Measurements from ENCODE around the gene CDSN. TPM values are rescaled to one million over a fixed set of nuclear protein-coding genes. Genes with fewer than 3 reads are reported as not detected.
"Not testable (repeated sequence)": the region's sequence is repeated elsewhere in the genome, so short reads cannot be mapped to it uniquely, and the experiment has no call there.

Gene CDSN
- total RNA-seq: under 1 TPM in 2 of 4 donors, not detected in 2; 0.14 to 0.17 TPM
- 0.11 TPM for polyA plus RNA-seq
- long read RNA-seq, donor 1: 0 reads
- long read RNA-seq, donor 2: 0 reads
- long read RNA-seq, donor 3: 0 reads
- long read RNA-seq, donor 4: 0 reads

GRCh38 chr6:31120151-31120915 is at the start of gene CDSN:
CDSN (minus strand) TSS chr6:31120446; CDS start chr6:31120419, 27 bp downstream.
- Histone ChIP-seq H3K27ac (ENCODE audit: low read length) (no peak within 1 kb of the TSS), H3K27me3 (ENCODE audit: control insufficient read depth, insufficient read depth) (no peaks in the 10 kb centered on the region), H3K4me1 (ENCODE audit: control insufficient read depth, insufficient read depth, low read length) (peaks cover 13% of the 10 kb centered on the region), H3K4me3 (ENCODE audit: low read length) (no peak within 1 kb of the TSS), H3K9me3 (ENCODE audit: control insufficient read depth, low read length) (no peaks in the 10 kb centered on the region)
- no peak for DNase-seq
- WGBS: 87% methylated on average over 26 of the region's 26 CpGs
- intact Hi-C loops (cut with DNase I): no loop called here
- no peak for ATAC-seq

DNA sequence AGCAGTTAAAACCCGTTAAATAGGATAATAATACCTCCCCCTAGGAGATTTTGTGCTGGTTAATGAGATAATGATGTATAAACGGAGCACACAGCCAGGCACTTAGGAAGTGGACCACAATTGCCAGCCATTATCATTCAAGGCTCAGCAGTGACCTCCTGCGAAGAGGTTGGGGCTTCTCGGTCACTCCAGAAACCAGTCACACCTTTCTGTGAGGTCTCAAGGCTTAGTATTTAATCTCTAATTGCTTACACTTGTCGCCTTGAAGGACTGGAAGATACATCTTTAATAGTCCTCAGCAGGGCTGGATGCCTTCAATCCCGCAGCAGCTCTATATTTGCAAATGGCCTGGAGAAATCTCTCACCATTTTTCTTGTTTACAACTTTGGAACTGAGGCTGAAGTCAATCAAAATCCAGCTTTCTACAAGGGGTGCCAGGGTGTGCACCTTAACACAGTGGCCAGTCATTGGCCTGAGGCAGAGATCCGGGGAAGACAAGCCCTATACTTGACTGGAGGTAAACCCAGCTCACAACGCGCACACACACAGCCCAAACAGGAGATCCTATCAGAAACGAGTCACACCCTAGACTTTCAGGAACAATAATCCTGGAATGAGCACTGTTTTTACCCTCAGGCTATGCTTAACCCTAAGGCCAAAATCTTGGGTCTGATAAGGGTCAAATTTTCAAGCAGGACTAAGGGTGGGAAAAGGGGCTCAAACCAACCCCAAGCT is 49.0 kb upstream of the CDSN start:
- Histone ChIP-seq H3K4me3 (ENCODE audit: low read length) (no peak overlapping the region), H3K9me3 (ENCODE audit: control insufficient read depth, low read length) (no peaks in the 10 kb centered on the region), H3K27ac (ENCODE audit: low read length) (no peak overlapping the region), H3K4me1 (ENCODE audit: control insufficient read depth, insufficient read depth, low read length) (no peaks in the 10 kb centered on the region), H3K27me3 (ENCODE audit: control insufficient read depth, insufficient read depth) (no peaks in the 10 kb centered on the region)
- 77% methylated on average over 10 of the region's 10 CpGs for WGBS
- no peak for DNase-seq
- peak in 1 of 2 donors; percentile 31 for ATAC-seq
- intact Hi-C loops (cut with DNase I): no loop called here

DNA sequence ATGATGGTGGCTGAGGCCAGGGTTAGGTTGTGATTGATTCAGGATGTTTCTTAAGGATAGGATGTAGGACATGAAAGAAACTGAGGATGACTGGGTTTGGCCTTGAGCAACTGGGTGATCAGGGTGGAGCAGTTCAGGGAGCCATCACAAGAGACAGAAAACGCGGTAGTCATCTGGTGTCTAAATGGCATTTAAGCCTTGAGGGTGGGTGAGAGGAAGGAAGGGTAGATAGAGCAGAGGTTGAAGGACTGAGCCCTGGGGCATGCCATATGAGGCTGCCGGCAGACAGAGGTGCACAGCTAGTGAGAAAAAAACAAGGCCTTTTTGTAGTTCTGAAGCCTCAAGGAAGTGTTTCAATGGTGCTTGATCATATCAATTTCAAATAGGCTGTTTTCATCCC is 48.4 kb upstream of the CDSN start:
- no peak overlapping the region for H3K27ac ChIP-seq (ENCODE audit: low read length)
- WGBS: 77% methylated on average over 3 of the region's 3 CpGs
- ATAC-seq: no peak
- intact Hi-C loops (cut with DNase I): no loop called here
- H3K27me3 ChIP-seq (ENCODE audit: control insufficient read depth, insufficient read depth): no peaks in the 10 kb centered on the region
- no peaks in the 10 kb centered on the region for H3K4me1 ChIP-seq (ENCODE audit: control insufficient read depth, insufficient read depth, low read length)
- DNase-seq: no peak
- no peak overlapping the region for H3K4me3 ChIP-seq (ENCODE audit: low read length)
- H3K9me3 ChIP-seq (ENCODE audit: control insufficient read depth, low read length): no peaks in the 10 kb centered on the region

GRCh38 chr6:31165986-31166385 is 45.7 kb upstream of the CDSN start:
- intact Hi-C loops (cut with DNase I): no loop called here
- Histone ChIP-seq H3K4me1 (ENCODE audit: control insufficient read depth, insufficient read depth, low read length) (no peaks in the 10 kb centered on the region), H3K9me3 (ENCODE audit: control insufficient read depth, low read length) (no peaks in the 10 kb centered on the region), H3K4me3 (ENCODE audit: low read length) (no peak overlapping the region), H3K27me3 (ENCODE audit: control insufficient read depth, insufficient read depth) (no peaks in the 10 kb centered on the region), H3K27ac (ENCODE audit: low read length) (no peak overlapping the region)
- DNase-seq (no peak), ATAC-seq (no peak)
- 75% methylated on average over 5 of the region's 5 CpGs for WGBS

DNA sequence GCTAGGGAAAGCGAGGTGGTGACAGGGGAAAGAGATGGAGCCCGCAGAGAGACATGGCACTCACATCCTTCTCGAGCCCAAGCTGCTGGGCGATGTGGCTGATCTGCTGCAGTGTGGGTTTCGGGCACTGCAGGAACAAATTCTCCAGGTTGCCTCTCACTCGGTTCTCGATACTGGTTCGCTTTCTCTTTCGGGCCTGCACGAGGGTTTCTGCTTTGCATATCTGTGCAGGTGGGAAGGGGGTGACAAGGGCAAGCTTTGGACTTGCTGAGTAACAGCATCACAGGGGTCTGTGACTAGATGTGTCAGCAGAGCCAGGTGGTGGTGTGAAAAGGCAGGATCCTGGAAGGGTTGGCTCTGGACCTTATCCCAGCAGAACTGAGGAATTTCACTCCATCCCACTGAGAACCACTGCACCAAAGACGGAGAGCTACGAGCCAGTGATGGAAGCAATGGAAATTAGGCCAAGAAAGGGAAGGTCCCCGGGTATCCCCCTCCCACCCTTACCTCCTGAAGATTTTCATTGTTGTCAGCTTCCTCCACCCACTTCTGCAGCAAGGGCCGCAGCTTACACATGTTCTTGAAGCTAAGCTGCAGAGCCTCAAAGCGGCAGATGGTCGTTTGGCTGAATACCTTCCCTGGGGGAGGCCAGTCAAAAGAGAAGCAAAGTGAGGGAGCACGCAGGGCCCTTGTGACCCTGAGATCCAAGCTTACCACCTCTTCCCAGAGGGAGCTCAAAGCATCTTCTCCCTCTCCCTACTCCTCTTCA is 45.0 kb upstream of the CDSN start:
- H3K27ac ChIP-seq (ENCODE audit: low read length); ATAC-seq; intact Hi-C loops (cut with DNase I); DNase-seq; H3K9me3 ChIP-seq (ENCODE audit: control insufficient read depth, low read length); H3K4me3 ChIP-seq (ENCODE audit: low read length); H3K27me3 ChIP-seq (ENCODE audit: control insufficient read depth, insufficient read depth); H3K4me1 ChIP-seq (ENCODE audit: control insufficient read depth, insufficient read depth, low read length): not testable (repeated sequence)
- WGBS: 75% methylated on average over 17 of the region's 17 CpGs

GRCh38 chr6:31164475-31165063 is 44.3 kb upstream of the CDSN start:
- H3K4me3 ChIP-seq (ENCODE audit: low read length); ATAC-seq; H3K9me3 ChIP-seq (ENCODE audit: control insufficient read depth, low read length); H3K27ac ChIP-seq (ENCODE audit: low read length); intact Hi-C loops (cut with DNase I); DNase-seq; H3K4me1 ChIP-seq (ENCODE audit: control insufficient read depth, insufficient read depth, low read length); H3K27me3 ChIP-seq (ENCODE audit: control insufficient read depth, insufficient read depth): not testable (repeated sequence)
- WGBS: 92% methylated on average over 7 of the region's 9 CpGs

- DNase-seq (no peak), ATAC-seq (no peak)
- Histone ChIP-seq H3K27me3 (ENCODE audit: control insufficient read depth, insufficient read depth) (no peaks in the 10 kb centered on the region), H3K9me3 (ENCODE audit: control insufficient read depth, low read length) (no peaks in the 10 kb centered on the region), H3K4me3 (ENCODE audit: low read length) (no peak overlapping the region), H3K27ac (ENCODE audit: low read length) (no peak overlapping the region), H3K4me1 (ENCODE audit: control insufficient read depth, insufficient read depth, low read length) (peaks cover 8% of the 10 kb centered on the region)
- intact Hi-C loops (cut with DNase I): no loop called here
Measured at GRCh38 chr6:31163922-31164321, 43.7 kb upstream of the CDSN start.

DNA sequence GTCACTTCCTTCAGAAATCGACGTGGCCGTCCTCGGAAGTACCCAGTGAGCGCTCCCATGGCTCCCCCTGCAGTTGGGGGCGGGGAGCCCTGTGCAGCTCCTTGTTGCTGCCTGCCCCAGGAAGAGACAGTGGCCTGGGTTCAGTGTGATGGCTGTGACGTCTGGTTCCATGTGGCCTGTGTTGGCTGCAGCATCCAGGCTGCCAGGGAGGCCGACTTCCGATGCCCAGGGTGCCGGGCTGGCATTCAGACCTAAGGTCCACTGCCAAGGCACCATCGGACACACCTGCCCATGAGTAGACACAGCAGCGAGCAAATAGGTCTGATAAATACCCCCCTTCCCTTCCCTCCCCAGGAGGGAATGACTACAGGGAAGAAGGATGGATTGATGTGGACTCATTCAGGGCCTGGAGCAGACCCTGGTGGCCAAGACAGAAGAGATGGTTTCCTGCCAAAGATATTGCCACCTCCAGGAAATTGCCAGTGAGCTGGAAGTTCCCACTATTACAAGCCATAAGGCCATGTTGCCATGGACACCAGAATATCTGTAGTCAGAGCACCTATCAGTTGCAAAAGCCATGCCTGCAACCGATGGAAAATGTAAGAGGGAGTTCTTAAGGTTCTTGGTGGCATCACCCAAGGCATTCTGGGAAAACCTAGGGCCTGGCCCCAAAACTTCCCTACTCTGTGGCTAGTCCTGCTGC is 42.4 kb upstream of the CDSN start:
- ATAC-seq (no peak), DNase-seq (no peak)
- Histone ChIP-seq H3K27me3 (ENCODE audit: control insufficient read depth, insufficient read depth) (no peaks in the 10 kb centered on the region), H3K27ac (ENCODE audit: low read length) (no peak overlapping the region), H3K9me3 (ENCODE audit: control insufficient read depth, low read length) (no peaks in the 10 kb centered on the region), H3K4me3 (ENCODE audit: low read length) (no peak overlapping the region), H3K4me1 (ENCODE audit: control insufficient read depth, insufficient read depth, low read length) (peaks cover 8% of the 10 kb centered on the region)
- 82% methylated on average over 13 of the region's 13 CpGs for WGBS
- intact Hi-C loops (cut with DNase I): no loop called here

- ATAC-seq (no peak), DNase-seq (no peak)
- Histone ChIP-seq H3K4me3 (ENCODE audit: low read length) (no peak overlapping the region), H3K9me3 (ENCODE audit: control insufficient read depth, low read length) (no peaks in the 10 kb centered on the region), H3K4me1 (ENCODE audit: control insufficient read depth, insufficient read depth, low read length) (peaks cover 13% of the 10 kb centered on the region), H3K27ac (ENCODE audit: low read length) (no peak overlapping the region), H3K27me3 (ENCODE audit: control insufficient read depth, insufficient read depth) (no peaks in the 10 kb centered on the region)
- intact Hi-C loops (cut with DNase I): no loop called here
- 89% methylated on average over 19 of the region's 19 CpGs for WGBS
Measured at GRCh38 chr6:31161216-31162126, 41.2 kb upstream of the CDSN start.

Data from right cardiac atrium (tissue), 5 donors.